HK-2 (cell line): ENCODE data around the gene NMNAT2.

Source experiments
- DNase-seq: peaks from one replicate; pipeline ENCODE4 v3.0.0-alpha.2; 2018; ENCODE audit not compliant: unreplicated experiment

Gene NMNAT2

DNA sequence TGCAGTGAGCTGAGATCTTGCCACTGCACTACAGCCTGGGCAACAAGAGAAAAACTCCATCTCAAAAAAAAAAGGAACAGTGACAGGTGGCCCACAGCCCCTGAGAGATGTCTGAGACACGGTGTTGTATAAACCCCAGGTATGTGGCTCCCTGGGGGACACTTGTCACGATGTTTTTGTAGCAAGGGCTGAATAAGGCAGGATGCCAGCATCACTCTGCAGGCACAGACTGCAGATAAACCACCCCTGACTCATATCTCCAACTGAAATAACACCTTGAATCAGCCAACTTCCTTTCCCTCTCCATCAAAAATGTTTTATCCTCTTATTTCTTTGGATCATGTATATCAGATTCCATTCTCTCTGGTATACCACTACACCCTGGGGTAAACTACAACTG is 52.5 kb downstream of the NMNAT2 start:
- no peak for DNase-seq

DNA sequence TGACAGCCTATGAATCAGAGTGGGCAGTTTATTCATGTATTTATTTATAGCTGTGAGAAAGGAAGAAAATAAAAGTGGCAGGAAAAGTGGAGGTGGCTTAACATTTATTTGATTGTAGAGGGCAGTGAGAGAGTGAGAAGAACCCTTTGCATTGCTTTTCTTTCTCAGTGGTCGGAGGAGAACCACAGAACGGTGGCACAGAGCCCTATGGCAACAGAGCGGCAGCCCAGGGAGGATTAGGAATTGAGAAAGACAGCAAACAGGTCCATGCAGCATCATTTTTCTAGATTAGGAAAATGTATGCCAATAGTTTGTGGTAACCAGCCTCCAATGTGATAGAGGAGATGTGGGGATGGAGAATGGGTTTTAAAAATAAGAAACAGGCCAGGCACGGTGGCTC is 53.1 kb downstream of the NMNAT2 start:
- no peak for DNase-seq

- DNase-seq = no peak
Observed at GRCh38 chr1:183363972-183364371, 54.2 kb downstream of the NMNAT2 start.

DNA sequence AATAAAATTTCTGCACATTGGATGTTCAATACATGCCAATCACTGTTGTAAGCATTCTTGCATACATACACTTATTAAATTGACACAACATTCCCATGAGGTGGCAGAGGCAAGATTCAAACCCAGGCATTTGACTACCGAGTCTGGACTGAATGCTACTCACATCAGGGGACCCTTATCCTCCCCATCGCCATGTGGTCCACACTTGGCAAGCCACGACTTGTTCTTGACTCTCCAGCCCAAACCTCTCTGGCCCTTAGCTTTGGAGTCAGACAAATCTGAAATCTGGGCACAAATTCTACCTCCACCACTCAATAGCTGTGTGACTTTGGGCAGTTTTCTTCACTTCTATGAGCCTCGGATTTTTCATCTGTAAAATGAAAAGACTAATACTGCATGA is 57.1 kb downstream of the NMNAT2 start:
- no peak for DNase-seq

- no peak for DNase-seq
Observed at GRCh38 chr1:183360473-183360872, 57.7 kb downstream of the NMNAT2 start.

DNA sequence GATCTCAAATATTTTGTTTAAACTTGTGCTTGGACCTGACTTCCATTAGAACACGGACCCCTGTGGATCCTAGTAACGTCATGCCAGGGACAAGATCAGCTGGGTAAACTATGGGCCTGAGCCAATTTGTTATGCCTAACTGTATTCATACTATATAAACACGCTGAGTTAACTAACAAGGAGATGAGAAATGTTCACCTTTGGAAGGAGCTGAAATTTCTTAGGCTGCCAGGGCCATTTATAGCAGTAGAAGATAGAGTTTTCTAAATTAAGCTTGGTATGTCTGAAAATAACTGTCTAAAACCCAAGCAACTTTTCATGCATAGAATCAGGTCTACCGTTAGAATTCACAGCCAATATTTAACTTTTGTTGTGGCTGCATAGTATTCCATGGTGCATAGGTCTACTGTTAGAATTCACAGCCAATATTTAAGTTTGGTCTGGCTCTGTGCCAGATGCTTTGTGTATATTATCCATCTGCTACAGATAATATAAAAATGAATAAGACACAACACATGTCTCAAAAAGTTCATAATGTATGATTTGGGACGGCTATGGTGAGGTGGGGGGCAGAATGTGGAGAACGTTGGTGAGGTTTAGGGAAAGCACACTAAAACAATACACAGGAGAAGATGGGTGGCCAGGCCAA is 61.5 kb downstream of the NMNAT2 start:
- no peak for DNase-seq

- no peak for DNase-seq
Observed at GRCh38 chr1:183355797-183356196, 62.4 kb downstream of the NMNAT2 start.

- DNase-seq = no peak
Observed at GRCh38 chr1:183355181-183355580, 63.0 kb downstream of the NMNAT2 start.

DNA sequence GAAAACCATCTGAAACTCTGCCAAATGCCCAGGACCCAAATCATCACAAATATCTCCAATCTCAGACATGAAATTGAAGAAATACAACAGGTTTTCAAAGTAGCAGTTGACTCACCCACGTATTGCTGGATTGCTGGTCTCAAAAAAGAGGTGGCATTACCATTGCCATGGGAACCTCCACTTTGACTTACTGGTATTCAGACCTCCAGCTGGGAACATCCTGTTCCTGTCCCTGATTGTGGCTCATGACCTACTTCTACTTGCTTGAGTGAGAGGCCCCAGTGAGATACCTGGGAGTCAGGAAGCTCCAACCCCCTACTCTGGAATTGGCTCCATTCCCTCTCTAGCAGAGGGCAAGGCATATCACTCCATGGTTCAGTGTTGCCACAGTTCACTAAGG is 64.6 kb downstream of the NMNAT2 start:
- no peak for DNase-seq

DNA sequence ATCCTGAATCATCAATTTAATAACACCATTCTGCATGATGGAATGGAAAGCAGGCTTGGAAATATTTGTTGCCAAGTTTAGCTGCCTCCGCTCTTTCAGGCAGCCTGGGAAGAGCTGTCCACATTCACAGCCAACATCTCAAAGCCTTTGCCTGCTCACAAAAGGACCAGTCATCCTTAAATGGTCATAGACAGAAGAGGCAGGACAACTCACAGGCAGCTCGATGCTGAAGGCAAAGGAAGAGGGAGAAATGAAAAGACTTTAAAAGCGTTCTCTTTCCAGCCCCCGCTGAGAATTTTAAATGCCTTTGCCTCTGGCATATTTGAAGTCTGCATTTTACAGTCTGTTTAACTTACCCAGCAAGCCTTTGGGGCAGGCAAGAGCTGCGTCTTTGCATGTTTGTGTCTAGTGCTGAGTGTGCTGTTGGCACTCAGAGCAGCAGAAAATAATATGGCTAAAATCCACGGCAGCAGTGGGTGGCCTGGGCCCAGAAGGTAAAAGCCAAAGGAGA is 68.9 kb downstream of the NMNAT2 start:
- no peak for DNase-seq

- DNase-seq = no peak
Observed at GRCh38 chr1:183346276-183346732, 71.9 kb downstream of the NMNAT2 start.

GRCh38 chr1:183339556-183340167 is 78.5 kb downstream of the NMNAT2 start:
- no peak for DNase-seq

GRCh38 chr1:183331091-183331742 is 87.0 kb downstream of the NMNAT2 start:
- no peak for DNase-seq

DNA sequence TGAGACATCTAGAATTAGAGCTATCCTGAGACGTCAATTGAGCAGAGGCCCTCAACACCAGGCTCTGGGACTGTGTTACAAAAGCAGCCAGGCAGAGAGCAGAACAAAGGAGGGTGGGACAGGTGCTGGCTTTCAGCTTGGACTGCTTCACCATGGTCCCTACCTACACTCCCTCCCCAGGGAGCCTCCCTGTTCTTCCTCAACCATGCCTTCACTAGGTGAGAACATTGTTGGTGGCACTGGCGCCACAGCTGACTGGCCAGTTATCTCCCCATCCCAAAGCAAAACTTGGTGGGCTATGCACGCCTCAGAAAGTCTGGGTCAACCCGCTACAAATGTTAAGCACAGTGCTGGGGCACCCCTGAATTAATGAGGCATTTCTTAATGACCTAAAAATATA is 87.8 kb downstream of the NMNAT2 start:
- DNase-seq = no peak

DNA sequence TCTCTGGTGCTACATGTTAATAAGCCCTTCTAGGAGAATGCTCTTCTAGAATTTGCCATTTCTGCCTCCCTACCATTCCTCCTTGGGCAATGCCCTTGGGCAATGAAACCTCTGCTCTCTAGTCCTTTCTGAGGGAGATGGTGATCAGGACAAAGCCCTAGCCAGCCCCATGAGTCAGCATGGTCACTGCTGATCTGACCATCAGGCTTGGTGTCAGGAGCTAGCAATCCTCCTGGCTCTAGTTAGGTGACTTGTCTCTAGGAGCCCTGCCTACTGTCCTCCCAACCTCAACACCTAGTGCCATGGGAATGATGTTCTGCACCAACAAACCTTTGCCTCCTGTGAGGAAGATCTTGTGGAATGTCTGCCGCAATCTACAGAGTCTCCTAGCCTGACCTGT is 89.8 kb downstream of the NMNAT2 start:
- DNase-seq = no peak

GRCh38 chr1:183327434-183328290 is 90.5 kb downstream of the NMNAT2 start:
- DNase-seq = no peak

- no peak for DNase-seq
Observed at GRCh38 chr1:183323849-183324683, 94.1 kb downstream of the NMNAT2 start.

- no peak for DNase-seq
Observed at GRCh38 chr1:183319606-183320005, 98.6 kb downstream of the NMNAT2 start.

GRCh38 chr1:183319051-183319450 is 99.1 kb downstream of the NMNAT2 start:
- DNase-seq = no peak

DNA sequence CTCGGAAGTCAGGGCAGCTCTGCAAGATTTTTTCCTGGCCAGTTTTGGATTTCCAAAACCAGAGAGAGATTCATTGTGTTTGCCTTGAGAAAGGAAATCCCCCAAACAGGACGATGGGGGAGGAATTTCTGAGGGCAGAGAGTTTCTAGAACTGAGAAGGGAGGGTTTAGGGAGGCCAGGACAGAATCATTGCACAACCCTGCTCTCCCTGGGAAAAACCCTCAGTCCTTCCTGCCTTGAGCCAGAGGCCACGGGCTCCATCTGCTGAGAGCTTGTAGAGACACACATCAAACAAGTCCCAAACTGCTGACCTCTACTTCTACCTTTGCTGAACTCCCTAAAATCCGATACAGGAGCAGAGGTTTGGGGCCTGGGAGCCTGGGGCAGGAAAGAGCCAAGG is 99.7 kb downstream of the NMNAT2 start:
- peak; percentile 65 for DNase-seq
